Upper lobe of left lung (tissue), 6 donors: ENCODE results near the gene RSF1. TPM values are rescaled to one million over a fixed set of nuclear protein-coding genes. Genes with fewer than 3 reads are reported as not detected.

Experiments
- ATAC-seq, 2 donors: fragments of 200-7000 bp; cut with Tn5 transposase; one replicate each; pipeline ENCODE4 v1.9.1; 2022; ENCODE audit warnings: mild to moderate bottlenecking in 2 of 2, moderate library complexity in 2 of 2; ENCODE audit not compliant: low FRiP score in 2 of 2
- DNase-seq, 2 donors: peaks; one replicate each; pipeline ENCODE4 v3.0.0-alpha.2; 2019 to 2020
- H3K27ac ChIP-seq, 4 donors: fragments of 200-600 bp; sonication (generic); one replicate each; pipeline ENCODE4 v1.5.1; 2016 to 2019
- H3K27me3 ChIP-seq, 4 donors: fragments of 200-600 bp; sonication (generic); one replicate each; pipeline ENCODE4 v1.5.1; 2017 to 2019
- H3K36me3 ChIP-seq, 4 donors: fragments of 200-600 bp; sonication (generic); one replicate each; pipeline ENCODE4 v1.5.1; 2016 to 2019
- H3K4me1 ChIP-seq, 4 donors: fragments of 200-600 bp; sonication (generic); one replicate each; pipeline ENCODE4 v1.5.1; 2018 to 2019
- H3K4me3 ChIP-seq, 4 donors: fragments of 200-600 bp; sonication (generic); one replicate each; pipeline ENCODE4 v1.5.1; 2017 to 2019; ENCODE audit warnings: mild to moderate bottlenecking in 2 of 4, moderate library complexity in 1 of 4
- H3K9me3 ChIP-seq, 4 donors: fragments of 200-600 bp; sonication (generic); one replicate each; pipeline ENCODE4 v1.5.1; 2018 to 2019
- CTCF ChIP-seq, 6 experiments: fragments of 450-650 bp in 4 of 6; fragments of 200-600 bp in 2 of 6; sonication (generic) in 2 of 6; IDR thresholded peaks; one replicate each; pipeline ENCODE4 v1.5.1; 2016 to 2019; ENCODE audit warnings: antibody characterized with exemption in 6 of 6
- EP300 ChIP-seq, 4 donors: sonication (generic); formaldehyde crosslinking; IDR thresholded peaks; one replicate each; pipeline ENCODE4 v1.5.1; 2017; ENCODE audit warnings: antibody characterized with exemption in 4 of 4, control low read depth in 2 of 4
- POLR2A ChIP-seq, 4 donors: fragments of 450-650 bp; IDR thresholded peaks; one replicate each; pipeline ENCODE4 v1.5.1; 2016 to 2017; ENCODE audit warnings: antibody characterized with exemption in 4 of 4, mild to moderate bottlenecking in 2 of 4
- POLR2AphosphoS5 ChIP-seq, 2 donors: sonication (generic); formaldehyde crosslinking; IDR thresholded peaks; one replicate each; pipeline ENCODE4 v1.5.1; 2017; ENCODE audit warnings: antibody characterized with exemption in 2 of 2
- WGBS, 2 donors: methylation state at CpG; one replicate each; pipeline ENCODE4 v1.1.5; 2017 to 2018; 5-methylcytosine and 5-hydroxymethylcytosine counted together
- total RNA-seq, 6 donors: library from RNA; depleted of rRNA in 4 of 6; stranded (reverse); fragments of >200 nt in 4 of 6; gene quantifications; one replicate each; pipeline versions ENCODE4 v1.1.0 to v1.2.1, GENCODE V29; 2016 to 2021
- donor health status: DM: no; HTN: no; CAD: no; lungs with moderate emphysema.
- donor health status: DM: no; HTN: yes; CAD: no; lungs with severe emphysema.

The RSF1 gene
- total RNA-seq, 6 donors from 2014 or later: 36.2 to 136 (median 71.2) TPM

GRCh38 chr11:77699425-77699824, 121.1 kb downstream of the RSF1 start:
- Histone ChIP-seq H3K36me3 (peaks cover 7 to 61% (median 11%) of the 10 kb centered on the region in 4 donors), H3K4me3 (no peak overlapping the region), H3K9me3 (no peaks in the 10 kb centered on the region), H3K27me3 (no peaks in the 10 kb centered on the region), H3K27ac (no peak overlapping the region), H3K4me1 (peaks cover 0 to 5% (median 1%) of the 10 kb centered on the region in 4 donors)
- DNase-seq (no peak), ATAC-seq (no peak)
- TF ChIP-seq EP300 (IDR thresholded peaks at IDR 0.05) (no peak), CTCF (IDR thresholded peaks at IDR 0.05) (no peak), POLR2AphosphoS5 (IDR thresholded peaks at IDR 0.05) (no peak), POLR2A (IDR thresholded peaks at IDR 0.05) (no peak)
- WGBS, 2 donors: 86 to 92% methylated on average over 1 of the region's 1 CpG

GRCh38 chr11:77698896-77699295, 121.6 kb downstream of the RSF1 start:
- DNase-seq (no peak), ATAC-seq (no peak)
- Histone ChIP-seq H3K4me3 (no peak overlapping the region), H3K9me3 (no peaks in the 10 kb centered on the region), H3K36me3 (peaks cover 6 to 59% (median 11%) of the 10 kb centered on the region in 4 donors), H3K27me3 (no peaks in the 10 kb centered on the region), H3K27ac (no peak overlapping the region), H3K4me1 (peaks cover 0 to 5% (median 1%) of the 10 kb centered on the region in 4 donors)
- TF ChIP-seq CTCF (IDR thresholded peaks at IDR 0.05) (no peak), POLR2AphosphoS5 (IDR thresholded peaks at IDR 0.05) (no peak), POLR2A (IDR thresholded peaks at IDR 0.05) (no peak), EP300 (IDR thresholded peaks at IDR 0.05) (no peak)
- WGBS, 2 donors: 90 to 95% methylated on average over 2 of the region's 2 CpGs

GRCh38 chr11:77697865-77698264, 122.7 kb downstream of the RSF1 start:
- no peak overlapping the region for H3K27ac ChIP-seq
- H3K36me3 ChIP-seq: peaks cover 8 to 67% (median 11%) of the 10 kb centered on the region in 4 donors
- peaks cover 0 to 5% (median 1%) of the 10 kb centered on the region in 4 donors for H3K4me1 ChIP-seq
- no peaks in the 10 kb centered on the region for H3K27me3 ChIP-seq
- no peak overlapping the region for H3K4me3 ChIP-seq
- TF ChIP-seq EP300 (IDR thresholded peaks at IDR 0.05): no peak
- no peak for TF ChIP-seq POLR2A (IDR thresholded peaks at IDR 0.05)
- TF ChIP-seq CTCF (IDR thresholded peaks at IDR 0.05): no peak
- no peak for TF ChIP-seq POLR2AphosphoS5 (IDR thresholded peaks at IDR 0.05)
- no peak for ATAC-seq
- H3K9me3 ChIP-seq: no peaks in the 10 kb centered on the region
- no peak for DNase-seq

GRCh38 chr11:77695417-77695816, 125.1 kb downstream of the RSF1 start:
- peak in 2 of 4 donors; percentile 13 to 21 for TF ChIP-seq EP300 (IDR thresholded peaks at IDR 0.05)
- no peak for TF ChIP-seq POLR2AphosphoS5 (IDR thresholded peaks at IDR 0.05)
- no peak for TF ChIP-seq CTCF (IDR thresholded peaks at IDR 0.05)
- no peak overlapping the region for H3K4me3 ChIP-seq
- H3K4me1 ChIP-seq: peaks cover 0 to 5% (median 1%) of the 10 kb centered on the region in 4 donors
- H3K36me3 ChIP-seq: peaks cover 14 to 73% (median 23%) of the 10 kb centered on the region in 4 donors
- H3K27ac ChIP-seq: peak overlapping the region in 3 of 4 donors; percentile 38 to 79 (median 55)
- no peaks in the 10 kb centered on the region for H3K9me3 ChIP-seq
- ATAC-seq (no peak), DNase-seq (no peak)
- no peaks in the 10 kb centered on the region for H3K27me3 ChIP-seq
- 100% methylated on average over 1 of the region's 1 CpG for WGBS, 2 donors

- TF ChIP-seq EP300 (IDR thresholded peaks at IDR 0.05) (no peak), CTCF (IDR thresholded peaks at IDR 0.05) (no peak), POLR2A (IDR thresholded peaks at IDR 0.05) (no peak), POLR2AphosphoS5 (IDR thresholded peaks at IDR 0.05) (no peak)
- 91 to 98% methylated on average over 3 of the region's 3 CpGs for WGBS, 2 donors
- DNase-seq (no peak), ATAC-seq (no peak)
- H3K27me3 ChIP-seq: no peaks in the 10 kb centered on the region
- H3K4me1 ChIP-seq: peaks cover 0 to 2% (median 0%) of the 10 kb centered on the region in 4 donors
- peaks cover 4 to 69% (median 17%) of the 10 kb centered on the region in 4 donors for H3K36me3 ChIP-seq
- H3K4me3 ChIP-seq: no peak overlapping the region
- H3K27ac ChIP-seq: no peak overlapping the region
- H3K9me3 ChIP-seq: no peaks in the 10 kb centered on the region
Observed at GRCh38 chr11:77690649-77691048, 129.9 kb downstream of the RSF1 start.
